ENCODE measurements around the gene GOLGA2.

- TF ChIP-seq CTCF (IDR thresholded peaks at IDR 0.05): no peak
- TF ChIP-seq POLR2A (IDR thresholded peaks at IDR 0.05): no peak
These were observed 8.8 kb downstream of the GOLGA2 start for GRCh38 chr9:128266868-128267590.
